ENCODE results near the gene CACNA2D1.

GRCh38 chr7:82375129-82375528, 68.4 kb downstream of the CACNA2D1 start:
- no peak for TF ChIP-seq POLR2A (IDR thresholded peaks at IDR 0.05)
- TF ChIP-seq CTCF (IDR thresholded peaks at IDR 0.05), result no peak
